H9 (cell line): ENCODE measurements around the gene EYA4. TPM values are rescaled to one million over a fixed set of nuclear protein-coding genes. Genes with fewer than 3 reads are reported as not detected.

Experiments
- DNase-seq: peaks from one replicate; pipeline ENCODE4 v3.0.0-alpha.2; 2017
- H2AFZ ChIP-seq: one replicate; pipeline ENCODE4 v1.6.1; 2013; ENCODE audit warnings: mild to moderate bottlenecking, low read length, control low read depth, moderate library complexity
- H2AK5ac ChIP-seq: 2 replicates; pipeline ENCODE4 v1.6.1; 2013; ENCODE audit warnings: low read length, control low read depth, mixed read lengths; ENCODE audit not compliant: insufficient read length
- H2BK120ac ChIP-seq: one replicate; pipeline ENCODE4 v1.6.1; 2013; ENCODE audit warnings: low read depth, mild to moderate bottlenecking, low read length, control low read depth, inconsistent platforms; ENCODE audit not compliant: poor library complexity, severe bottlenecking
- H2BK12ac ChIP-seq: 2 replicates; pipeline ENCODE4 v1.6.1; 2013; ENCODE audit warnings: low read length, control low read depth, mixed read lengths, low read depth; ENCODE audit not compliant: insufficient read length
- H2BK15ac ChIP-seq: 2 replicates; pipeline ENCODE4 v1.6.1; 2013; ENCODE audit warnings: low read depth, low read length, control low read depth
- H2BK20ac ChIP-seq: one replicate; pipeline ENCODE4 v1.6.1; 2013; ENCODE audit warnings: low read depth, mild to moderate bottlenecking, low read length, control low read depth, inconsistent platforms; ENCODE audit not compliant: poor library complexity, severe bottlenecking
- H2BK5ac ChIP-seq: 2 replicates; pipeline ENCODE4 v1.6.1; 2013; ENCODE audit warnings: low read length, control low read depth, mixed read lengths; ENCODE audit not compliant: insufficient read length
- H3K14ac ChIP-seq: 2 replicates; pipeline ENCODE4 v1.6.1; 2013; ENCODE audit warnings: low read length, control low read depth; ENCODE audit not compliant: insufficient read depth
- H3K18ac ChIP-seq: 2 replicates; pipeline ENCODE4 v1.6.1; 2013; ENCODE audit warnings: low read depth, mild to moderate bottlenecking, mixed read lengths, low read length, control low read depth; ENCODE audit not compliant: insufficient read length
- H3K23ac ChIP-seq: 2 replicates; pipeline ENCODE4 v1.6.1; 2013; ENCODE audit warnings: low read length, control low read depth, mixed read lengths, low read depth; ENCODE audit not compliant: insufficient read length
- H3K23me2 ChIP-seq: 2 replicates; pipeline ENCODE4 v1.6.1; 2013; ENCODE audit warnings: low read depth, mild to moderate bottlenecking, mixed read lengths, low read length, control low read depth; ENCODE audit not compliant: insufficient read length, poor library complexity, severe bottlenecking
- H3K27ac ChIP-seq: 2 replicates; pipeline ENCODE4 v1.5.1; 2013; ENCODE audit warnings: low read length, control low read depth, mixed read lengths, low read depth; ENCODE audit not compliant: insufficient read length
- H3K27me3 ChIP-seq: 2 replicates; pipeline ENCODE4 v1.6.1; 2013; ENCODE audit warnings: low read length, control low read depth, inconsistent platforms; ENCODE audit not compliant: insufficient read depth
- H3K4ac ChIP-seq: 2 replicates; pipeline ENCODE4 v1.6.1; 2013; ENCODE audit warnings: low read depth, mild to moderate bottlenecking, control low read depth, inconsistent platforms, low read length, moderate library complexity
- H3K4me1 ChIP-seq: 2 replicates; pipeline ENCODE4 v1.6.1; 2013; ENCODE audit warnings: low read length, control low read depth, inconsistent platforms; ENCODE audit not compliant: insufficient read depth
- H3K4me2 ChIP-seq: 2 replicates; pipeline ENCODE4 v1.6.1; 2013; ENCODE audit warnings: low read length, control low read depth, mixed read lengths; ENCODE audit not compliant: insufficient read length, insufficient read depth
- H3K56ac ChIP-seq: 2 replicates; pipeline ENCODE4 v1.6.1; 2013; ENCODE audit warnings: low read depth, mild to moderate bottlenecking, mixed read lengths, low read length, control low read depth; ENCODE audit not compliant: insufficient read length
- H3K79me1 ChIP-seq: 2 replicates; pipeline ENCODE4 v1.6.1; 2013; ENCODE audit warnings: low read depth, mild to moderate bottlenecking, moderate library complexity, low read length, control low read depth, inconsistent platforms; ENCODE audit not compliant: insufficient read depth, poor library complexity, severe bottlenecking
- H3K79me2 ChIP-seq: 2 replicates; pipeline ENCODE4 v1.6.1; 2013; ENCODE audit warnings: low read length, control low read depth, inconsistent platforms; ENCODE audit not compliant: insufficient read depth
- H3K9ac ChIP-seq: 2 replicates; pipeline ENCODE4 v1.6.1; 2013; ENCODE audit warnings: low read length, control low read depth, mixed read lengths; ENCODE audit not compliant: insufficient read length; ENCODE audit errors: extremely low read depth
- H3K9me3 ChIP-seq: one replicate; pipeline ENCODE4 v1.6.1; 2013; ENCODE audit warnings: low read depth, low read length, inconsistent platforms; ENCODE audit not compliant: control insufficient read depth
- H3T11ph ChIP-seq: one replicate; pipeline ENCODE4 v1.6.1; 2013; ENCODE audit warnings: mild to moderate bottlenecking, low read length, control low read depth, inconsistent platforms
- H4K20me1 ChIP-seq: one replicate; pipeline ENCODE4 v1.6.1; 2013; ENCODE audit not compliant: control insufficient read depth, insufficient read length, insufficient read depth
- H4K5ac ChIP-seq: 2 replicates; pipeline ENCODE4 v1.6.1; 2013; ENCODE audit warnings: low read depth, mild to moderate bottlenecking, mixed read lengths, low read length, control low read depth; ENCODE audit not compliant: insufficient read length
- H4K8ac ChIP-seq: replicated peaks from 2 replicates; pipeline ENCODE4 v1.6.1; 2013; ENCODE audit warnings: low read length, control low read depth, mixed read lengths, low read depth; ENCODE audit not compliant: insufficient read length
- H4K91ac ChIP-seq: 2 replicates; pipeline ENCODE4 v1.6.1; 2013; ENCODE audit warnings: low read depth, mild to moderate bottlenecking, moderate library complexity, mixed read lengths, low read length, control low read depth; ENCODE audit not compliant: insufficient read length
- H3K27ac Mint-ChIP-seq, 3 experiments: 2 replicates in 2 of 3; 3 replicates in 1 of 3; pipeline ENCODE4 v1.8.0; 2020 to 2021; ENCODE audit warnings: mixed read lengths in 3 of 3, mild to moderate bottlenecking in 1 of 3, moderate library complexity in 1 of 3
- H3K27me3 Mint-ChIP-seq: 2 replicates; pipeline ENCODE4 v1.8.0; 2021; ENCODE audit warnings: low read depth, mild to moderate bottlenecking, moderate library complexity, mixed read lengths
- H3K36me3 Mint-ChIP-seq, 3 experiments: 2 replicates in 2 of 3; 3 replicates in 1 of 3; pipeline ENCODE4 v1.8.0; 2020 to 2021; ENCODE audit warnings: low read depth in 3 of 3, mixed read lengths in 3 of 3; ENCODE audit not compliant: insufficient read depth in 1 of 3
- H3K4me1 Mint-ChIP-seq, 2 experiments: 2 replicates each; pipeline ENCODE4 v1.8.0; 2020; ENCODE audit warnings: mixed read lengths in 2 of 2
- H3K4me3 Mint-ChIP-seq, 2 experiments: 2 replicates in 1 of 2; 3 replicates in 1 of 2; pipeline ENCODE4 v1.8.0; 2020 to 2021; ENCODE audit warnings: mild to moderate bottlenecking in 2 of 2, mixed read lengths in 2 of 2, moderate library complexity in 1 of 2
- H3K9me3 Mint-ChIP-seq, 2 experiments: 2 replicates in 1 of 2; 3 replicates in 1 of 2; pipeline ENCODE4 v1.8.0; 2020; ENCODE audit warnings: mild to moderate bottlenecking in 2 of 2, mixed read lengths in 2 of 2, moderate library complexity in 1 of 2
- WGBS: extraction: QIAGEN DNeasy Blood & Tissue Kit; methylation state at CpG from one replicate; pipeline ENCODE4 v1.1.7; 2013; ENCODE audit warnings: missing lambda C conversion rate, low lambda C conversion rate, mixed read lengths; ENCODE audit not compliant: insufficient read length; ENCODE audit errors: extremely low coverage; 5-methylcytosine and 5-hydroxymethylcytosine counted together
- total RNA-seq: library from RNA; stranded (reverse); gene quantifications from 2 replicates; pipeline ENCODE4 v1.2.1, GENCODE V29; 2021
- TF ChIP-seq, protein P1 (sequence below): fragments of 200-600 bp; sonication (generic); conservative IDR thresholded peaks from 3 replicates; pipeline ENCODE4 v1.8.0; 2021; ENCODE audit warnings: antibody characterized with exemption, mild to moderate bottlenecking

Gene EYA4
- total RNA-seq, 1 experiment from 2014 or later = 0.26 TPM

DNA sequence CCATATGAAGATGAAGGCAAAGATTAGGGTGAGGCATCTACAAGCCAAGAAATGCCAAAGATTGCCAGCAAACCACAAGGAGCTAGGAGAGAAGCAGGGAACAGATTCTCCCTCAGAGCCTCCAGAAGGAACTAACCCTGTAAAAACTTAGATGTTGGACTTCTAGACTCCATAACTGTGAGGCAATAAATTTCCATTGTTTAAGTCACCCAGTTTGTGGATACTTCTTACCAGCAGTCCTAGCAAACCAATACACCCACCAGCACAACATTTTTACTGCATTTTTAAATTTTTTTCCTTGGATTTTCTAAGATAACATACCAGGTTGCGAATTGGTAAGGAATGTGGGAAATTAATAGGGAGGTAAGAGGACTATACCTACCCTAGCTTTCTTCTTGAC lies 47.8 kb upstream of the EYA4 start:
- Histone ChIP-seq H3K14ac (no peak overlapping the region), H2BK20ac (no peak overlapping the region), H3K79me1 (no peaks in the 10 kb centered on the region), H4K91ac (no peak overlapping the region), H2BK15ac (no peak overlapping the region), H3T11ph (no peak overlapping the region), H3K9ac (no peak overlapping the region), H3K23me2 (no peaks in the 10 kb centered on the region), H4K5ac (no peak overlapping the region), H2BK12ac (no peak overlapping the region), H2BK5ac (no peak overlapping the region), H4K8ac (no peak overlapping the region), H3K56ac (no peak overlapping the region), H3K4me1 (no peaks in the 10 kb centered on the region), H2AFZ (no peak overlapping the region), H3K4me2 (no peak overlapping the region), H2BK120ac (no peak overlapping the region), H3K9me3 (no peaks in the 10 kb centered on the region), H3K23ac (no peak overlapping the region), H3K27me3 (no peaks in the 10 kb centered on the region), H3K79me2 (no peaks in the 10 kb centered on the region), H3K27ac (no peak overlapping the region), H3K18ac (no peak overlapping the region), H4K20me1 (no peaks in the 10 kb centered on the region), H3K4ac (no peak overlapping the region), H2AK5ac (no peak overlapping the region)
- DNase-seq = no peak
- peaks cover 5% of the 10 kb centered on the region in 2 experiments; a peak in 3 of 5 replicates for H3K9me3 Mint-ChIP-seq
- H3K36me3 Mint-ChIP-seq = peaks cover 0 to 5% (median 2%) of the 10 kb centered on the region in 3 experiments; a peak in 1 of 7 replicates
- TF ChIP-seq, protein P1, sequence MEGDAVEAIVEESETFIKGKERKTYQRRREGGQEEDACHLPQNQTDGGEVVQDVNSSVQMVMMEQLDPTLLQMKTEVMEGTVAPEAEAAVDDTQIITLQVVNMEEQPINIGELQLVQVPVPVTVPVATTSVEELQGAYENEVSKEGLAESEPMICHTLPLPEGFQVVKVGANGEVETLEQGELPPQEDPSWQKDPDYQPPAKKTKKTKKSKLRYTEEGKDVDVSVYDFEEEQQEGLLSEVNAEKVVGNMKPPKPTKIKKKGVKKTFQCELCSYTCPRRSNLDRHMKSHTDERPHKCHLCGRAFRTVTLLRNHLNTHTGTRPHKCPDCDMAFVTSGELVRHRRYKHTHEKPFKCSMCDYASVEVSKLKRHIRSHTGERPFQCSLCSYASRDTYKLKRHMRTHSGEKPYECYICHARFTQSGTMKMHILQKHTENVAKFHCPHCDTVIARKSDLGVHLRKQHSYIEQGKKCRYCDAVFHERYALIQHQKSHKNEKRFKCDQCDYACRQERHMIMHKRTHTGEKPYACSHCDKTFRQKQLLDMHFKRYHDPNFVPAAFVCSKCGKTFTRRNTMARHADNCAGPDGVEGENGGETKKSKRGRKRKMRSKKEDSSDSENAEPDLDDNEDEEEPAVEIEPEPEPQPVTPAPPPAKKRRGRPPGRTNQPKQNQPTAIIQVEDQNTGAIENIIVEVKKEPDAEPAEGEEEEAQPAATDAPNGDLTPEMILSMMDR = no peak
- H3K27ac Mint-ChIP-seq = no peak overlapping the region
- no CpG with 5 or more reads among the region's 1 CpG for WGBS
- no peak overlapping the region for H3K4me3 Mint-ChIP-seq
- no peaks in the 10 kb centered on the region for H3K27me3 Mint-ChIP-seq
- H3K4me1 Mint-ChIP-seq = peaks cover 7 to 13% of the 10 kb centered on the region in 2 experiments
